ENCODE data around the gene CTIF.
"Not testable (repeated sequence)": the region's sequence is repeated elsewhere in the genome, so short reads cannot be mapped to it uniquely, and the experiment has no call there.

CTIF gene

DNA sequence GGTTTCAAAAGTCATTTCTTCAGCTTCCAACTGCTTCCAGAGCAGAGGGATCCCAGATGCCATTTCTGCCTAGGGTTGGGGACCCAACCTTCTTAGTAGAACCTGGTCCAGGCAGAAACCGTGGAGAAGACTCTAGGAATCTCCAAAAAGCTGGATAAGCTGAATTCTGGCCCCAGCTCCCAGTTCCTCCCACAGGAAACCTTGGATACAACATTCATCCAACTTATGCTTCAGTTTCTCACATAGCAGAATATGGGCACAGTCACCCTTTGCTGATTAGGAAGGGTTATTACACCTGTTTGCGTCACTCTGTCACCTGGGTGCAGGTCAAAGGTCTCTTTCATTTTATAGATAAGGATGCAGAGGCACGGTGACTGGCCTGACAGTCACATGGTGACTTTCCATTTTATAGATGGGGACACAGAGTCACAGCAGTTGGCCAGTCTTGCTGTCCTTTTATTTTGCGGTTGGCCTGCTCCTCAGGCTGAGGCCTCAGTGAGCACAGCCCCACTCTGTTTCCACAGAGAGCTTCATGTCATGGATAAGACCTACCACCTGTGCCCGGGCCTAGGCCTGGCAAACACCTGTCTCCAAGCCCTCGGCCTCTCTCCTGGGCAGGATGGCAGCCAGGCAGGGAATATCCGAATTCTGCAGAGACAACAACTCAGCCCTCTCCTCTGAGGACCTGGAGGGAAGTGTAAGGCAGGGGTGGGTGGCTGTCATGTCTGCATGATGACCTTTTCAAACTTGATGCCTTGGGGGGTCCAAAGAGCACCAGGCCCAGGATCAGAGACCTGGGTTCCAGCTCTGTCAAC lies 263.1 kb downstream of the CTIF start:
- DNase-seq (ENCODE audit: low read depth in 2 of 2), result no peak

DNA sequence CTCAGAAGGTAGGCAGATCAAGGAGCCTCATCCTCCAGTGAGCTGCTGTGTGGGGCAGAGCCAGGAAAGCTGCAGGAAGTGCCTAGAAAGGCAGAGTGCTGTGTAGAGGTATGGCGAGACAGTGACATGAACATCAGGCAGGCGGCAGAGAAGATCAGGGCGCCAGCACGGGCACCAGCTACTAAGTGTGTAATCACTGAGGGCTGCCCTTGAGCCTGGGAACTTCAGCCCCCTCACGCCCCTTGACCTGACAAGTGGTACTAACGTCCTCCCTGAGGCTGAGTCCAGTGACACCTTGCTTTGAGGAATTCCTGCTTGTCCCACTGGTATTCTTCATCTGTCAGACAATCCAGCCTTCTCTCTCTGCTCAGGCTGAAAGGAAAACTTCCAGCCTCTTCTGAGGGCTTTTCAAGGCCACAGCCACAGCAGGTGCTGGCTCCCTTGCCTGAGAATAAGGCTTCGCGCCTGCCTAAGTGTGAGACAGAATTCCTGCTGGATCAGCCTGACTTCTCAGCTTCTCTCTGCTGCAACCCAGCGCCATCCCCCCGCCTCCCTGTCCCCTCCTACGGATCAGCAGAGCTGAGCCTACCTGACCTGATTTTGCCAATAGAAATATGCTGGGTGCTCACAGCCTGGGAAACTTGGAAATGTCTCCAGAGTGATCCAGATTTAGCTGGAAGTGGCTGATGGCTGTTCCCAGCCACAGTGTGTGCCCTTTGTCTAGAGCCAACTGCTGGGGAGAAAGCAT lies 263.9 kb downstream of the CTIF start:
- no peak for DNase-seq (ENCODE audit: low read depth in 2 of 2)

DNA sequence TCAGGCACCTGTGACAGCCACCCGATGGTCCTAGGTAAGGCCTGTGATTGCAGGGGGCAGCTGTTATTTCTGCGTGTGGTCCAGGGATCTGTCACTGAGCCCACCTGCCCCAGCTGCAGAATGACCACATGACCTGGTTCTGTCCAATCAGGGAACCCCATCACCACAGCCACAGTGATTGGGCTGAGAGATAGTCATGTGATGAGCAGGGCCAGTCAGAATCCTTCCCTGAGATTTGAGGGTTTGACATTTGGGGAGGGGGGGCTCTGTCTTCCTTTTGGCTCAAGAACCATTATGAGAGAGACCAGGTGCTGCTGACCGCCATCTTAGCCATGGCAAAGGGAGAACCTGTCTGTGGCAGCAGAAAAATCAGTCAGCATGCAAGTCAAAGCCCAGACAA lies 264.7 kb downstream of the CTIF start:
- DNase-seq (ENCODE audit: low read depth in 2 of 2), result no peak

DNA sequence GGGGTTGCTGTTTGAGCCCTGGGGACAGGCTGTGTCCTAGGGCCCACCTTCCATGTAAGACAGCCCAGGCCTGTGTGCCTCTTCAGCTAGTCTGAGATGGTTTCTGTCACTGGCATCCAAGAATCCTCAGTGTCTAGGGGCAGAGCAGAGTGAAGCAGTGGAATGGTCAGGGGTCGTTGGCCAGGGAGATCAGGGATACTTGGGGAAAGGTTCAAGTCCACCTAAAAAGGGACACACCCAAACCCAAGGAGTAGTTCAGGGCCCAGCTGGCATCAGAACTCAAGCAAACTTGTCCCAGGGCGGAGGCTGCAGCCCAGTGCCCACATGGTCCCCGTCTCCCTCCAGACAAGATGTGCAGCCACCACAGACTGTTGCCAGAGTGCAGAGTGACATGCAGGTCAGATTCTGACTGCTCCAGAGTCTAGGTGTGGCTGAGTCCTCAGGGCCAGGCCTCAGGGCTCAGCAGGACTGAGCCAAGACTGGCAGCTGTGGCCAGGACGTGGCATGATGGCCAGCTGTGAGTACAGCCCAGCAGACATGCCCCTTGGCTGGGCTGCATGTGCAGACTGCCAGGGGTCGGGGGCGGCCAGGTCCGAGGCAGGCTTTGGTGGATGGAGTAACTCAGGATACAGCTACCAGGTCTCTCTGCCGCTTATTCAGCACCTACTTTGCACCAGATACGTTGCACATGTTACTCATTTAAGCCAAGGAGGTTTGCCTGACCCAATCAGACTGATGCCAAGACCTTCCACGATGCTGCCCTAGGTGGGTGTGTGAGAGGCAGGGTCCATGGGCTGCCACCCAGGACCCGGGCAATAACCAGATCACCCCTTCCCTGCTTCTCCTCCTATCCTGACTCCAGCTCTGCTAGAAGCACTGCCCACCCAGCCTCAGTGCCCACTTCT lies 265.4 kb downstream of the CTIF start:
- no peak for DNase-seq (ENCODE audit: low read depth in 2 of 2)

DNA sequence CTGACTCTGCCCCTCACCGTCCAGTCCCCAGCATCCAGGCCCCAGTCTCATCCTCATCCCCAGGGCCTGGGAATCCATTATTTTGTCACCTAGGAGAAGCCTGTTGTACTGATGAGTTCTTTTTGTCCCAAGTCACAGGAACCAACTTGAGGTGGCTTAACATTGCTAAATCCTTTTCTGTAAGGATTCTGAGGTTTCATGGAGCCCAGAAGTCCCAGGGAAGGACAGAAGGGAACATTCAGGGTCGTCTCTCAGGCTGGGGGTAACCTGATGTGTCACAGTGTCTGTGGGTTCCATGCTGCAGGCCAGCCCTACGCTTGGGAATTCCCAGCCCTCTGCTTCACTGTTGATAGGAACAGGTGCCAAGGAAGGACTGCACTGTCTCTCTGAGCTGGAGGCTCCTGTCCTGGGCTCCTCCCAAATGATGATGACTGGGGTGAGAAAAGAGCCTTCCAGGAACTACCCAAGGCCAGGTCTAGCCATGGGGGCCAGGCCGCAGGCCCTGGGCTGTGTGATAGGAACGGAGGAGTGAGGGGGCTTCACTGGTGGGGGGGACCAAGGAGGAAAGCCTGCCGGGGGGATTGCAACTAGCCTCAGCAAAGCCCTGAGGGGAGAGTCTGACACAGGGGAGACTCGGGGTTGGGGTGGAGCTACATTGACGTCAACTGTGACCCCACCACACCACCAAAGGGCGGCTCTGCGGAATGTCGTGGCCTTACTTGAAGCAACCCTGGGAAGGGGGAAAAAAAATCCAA lies 266.2 kb downstream of the CTIF start:
- DNase-seq (ENCODE audit: low read depth in 2 of 2), result no peak

DNA sequence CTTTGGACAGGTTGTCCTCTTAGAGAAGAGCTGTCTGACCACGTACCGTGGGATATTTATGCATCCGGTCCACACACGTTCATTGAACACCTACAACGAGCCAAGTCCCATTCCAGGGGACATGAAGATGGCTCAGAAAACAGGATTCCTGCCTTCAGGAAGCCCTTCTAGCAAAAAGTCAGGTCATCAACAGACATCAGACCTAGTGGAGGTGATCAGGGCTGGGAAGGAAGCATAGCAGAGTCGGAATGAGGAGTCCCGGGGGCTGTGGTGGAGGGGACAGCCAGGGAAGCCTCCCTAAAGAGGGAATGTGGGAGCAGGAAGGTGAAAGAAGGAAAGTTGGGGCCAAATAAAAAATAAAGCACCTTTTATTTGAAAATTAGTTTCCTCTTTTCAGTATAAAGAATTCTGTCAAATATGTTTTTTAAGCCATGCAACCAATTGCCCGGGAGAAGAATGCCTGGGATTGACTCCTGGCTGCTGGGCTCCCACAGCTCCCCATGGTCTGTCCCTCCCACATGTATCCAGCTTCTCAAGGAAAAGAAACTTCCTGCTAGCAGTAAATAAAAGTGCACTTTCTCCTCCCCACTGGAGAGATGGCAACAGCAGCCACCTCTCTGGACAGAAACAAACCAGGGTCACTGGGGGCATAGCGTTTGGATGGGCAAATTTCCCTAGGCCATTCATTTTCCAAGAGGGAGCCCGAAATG lies 267.1 kb downstream of the CTIF start:
- no peak for DNase-seq (ENCODE audit: low read depth in 2 of 2)

DNA sequence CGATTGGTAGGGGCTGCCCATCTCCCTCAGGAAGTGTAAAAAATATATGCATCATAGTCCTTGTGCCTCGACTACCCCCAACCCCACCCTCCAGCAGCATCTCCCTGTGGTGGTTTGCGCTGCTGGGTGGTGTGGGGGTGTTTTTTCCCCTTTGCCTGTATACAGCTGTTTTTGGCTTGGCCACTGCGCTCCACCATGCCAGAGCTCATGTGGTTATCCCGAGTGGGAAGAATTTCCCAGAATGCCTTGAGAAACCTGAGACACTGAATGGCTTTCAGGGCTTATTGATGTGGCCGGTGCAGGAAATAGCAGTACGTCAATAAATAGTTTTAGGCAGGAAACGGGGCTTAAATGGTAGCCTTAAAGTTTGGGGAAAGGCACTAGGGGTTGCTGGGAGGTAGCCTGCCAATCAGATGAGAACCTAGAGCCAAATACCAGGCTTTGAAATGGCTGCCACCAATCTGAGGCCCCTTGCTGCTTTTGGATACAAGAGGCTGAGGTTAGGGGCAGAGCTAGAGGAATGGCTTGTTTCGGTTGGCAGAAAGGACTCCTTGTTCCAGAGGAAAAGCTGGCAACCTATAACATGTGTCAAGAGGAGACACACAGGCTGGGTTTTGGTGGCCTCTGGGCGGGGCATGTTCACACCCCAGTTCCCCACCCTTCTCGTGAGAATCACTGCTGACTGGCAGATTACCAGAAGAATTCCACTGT lies 267.9 kb downstream of the CTIF start:
- DNase-seq (ENCODE audit: low read depth in 2 of 2), result no peak

DNA sequence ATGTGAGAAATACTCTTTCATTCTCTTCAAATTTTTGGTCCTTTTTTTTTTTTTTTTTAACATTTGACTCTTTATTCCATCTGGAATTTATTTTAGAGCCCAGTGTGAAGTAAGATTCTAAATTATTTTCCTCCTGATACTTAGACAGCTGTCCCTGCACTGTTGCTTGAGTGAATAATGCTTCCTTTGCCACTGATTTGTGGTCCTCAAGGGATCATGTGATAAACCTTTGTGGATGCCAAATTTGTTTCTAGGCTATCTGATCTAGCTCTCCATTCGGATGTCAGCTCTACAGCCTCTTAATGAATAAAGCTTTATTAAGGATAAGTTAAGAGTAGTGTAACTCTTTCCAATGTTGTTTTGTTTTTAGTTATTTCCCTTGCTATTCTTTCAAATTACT lies 269.6 kb downstream of the CTIF start:
- DNase-seq (ENCODE audit: low read depth in 2 of 2), result no peak

DNA sequence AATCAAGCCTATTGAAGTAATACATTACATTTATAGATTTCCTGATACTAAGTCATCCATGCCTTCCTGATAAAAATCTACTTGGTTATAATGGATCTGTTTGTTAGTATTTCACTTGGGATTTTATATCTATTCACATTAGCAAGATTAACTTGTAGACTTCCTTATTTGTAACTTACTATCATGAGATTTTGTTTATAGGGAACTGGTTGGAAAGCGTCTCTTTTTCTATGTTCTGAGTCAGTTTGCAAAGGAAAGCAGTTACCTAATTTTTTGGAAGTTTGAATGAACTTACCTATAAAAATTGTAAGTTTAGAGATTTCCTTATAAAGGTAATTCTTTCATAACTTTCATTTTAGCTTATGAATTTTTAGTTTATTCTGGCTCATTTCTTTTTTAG lies 270.5 kb downstream of the CTIF start:
- no peak for DNase-seq (ENCODE audit: low read depth in 2 of 2)

DNA sequence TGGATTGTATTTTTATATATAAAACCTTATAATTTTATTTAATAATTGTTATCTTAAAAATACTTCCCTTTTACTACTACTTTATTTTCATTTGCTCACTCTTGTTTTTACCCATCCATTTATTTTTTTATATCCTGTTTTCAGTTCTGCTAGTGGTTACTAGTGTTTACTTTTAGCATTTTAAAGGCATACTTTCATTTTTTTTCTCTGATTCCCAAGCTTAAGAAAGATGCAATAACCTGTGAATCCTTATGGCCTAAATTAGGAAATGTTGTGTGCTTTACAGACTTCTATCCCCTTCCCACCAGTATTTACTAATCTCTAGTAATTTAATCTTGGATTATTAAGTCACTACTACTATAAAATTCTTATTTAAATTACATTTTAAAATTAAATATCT lies 272.0 kb downstream of the CTIF start:
- DNase-seq (ENCODE audit: low read depth in 2 of 2), result no peak

DNA sequence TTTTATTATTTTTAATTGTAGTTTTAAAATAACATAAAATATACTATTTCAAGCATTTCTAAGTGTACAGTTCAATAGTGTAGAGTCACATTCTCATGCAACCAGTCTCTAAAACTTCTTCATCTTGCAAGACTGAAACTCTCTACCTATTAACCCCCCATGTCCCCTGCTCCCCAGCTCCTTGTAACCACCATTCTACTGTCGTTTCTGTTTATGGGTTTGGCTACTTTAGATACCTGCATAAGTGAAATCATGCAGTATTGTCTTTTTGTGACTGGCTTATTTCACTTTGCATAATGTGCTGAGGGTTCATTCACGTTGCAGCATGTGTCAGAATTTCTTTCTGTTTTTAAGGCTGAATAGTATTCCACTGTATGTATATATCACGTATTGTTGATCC lies 272.6 kb downstream of the CTIF start:
- no peak for DNase-seq (ENCODE audit: low read depth in 2 of 2)

DNA sequence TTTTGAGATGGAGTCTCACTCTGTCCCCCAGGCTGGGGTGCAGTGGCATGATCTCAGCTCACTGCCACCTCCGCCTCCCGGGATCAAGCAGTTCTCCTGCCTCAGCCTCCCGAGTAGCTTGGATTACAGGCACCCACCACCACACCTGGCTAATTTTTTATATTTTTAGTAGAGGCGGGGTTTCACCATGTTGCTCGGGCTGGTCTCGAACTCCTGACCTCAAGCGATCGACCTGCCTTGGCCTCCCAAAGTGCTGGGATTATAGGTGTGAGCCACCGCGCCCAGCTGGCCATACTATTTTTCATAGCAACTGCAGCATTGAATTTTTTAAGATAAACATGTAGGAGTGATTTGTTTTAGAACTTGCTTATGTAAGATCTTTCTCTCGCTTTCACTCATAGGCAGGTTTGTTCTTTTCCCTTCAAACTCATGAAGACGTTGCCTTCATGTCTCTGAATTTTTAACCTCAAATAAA lies 273.2 kb downstream of the CTIF start:
- DNase-seq (ENCODE audit: low read depth in 2 of 2), result not testable (repeated sequence)

DNA sequence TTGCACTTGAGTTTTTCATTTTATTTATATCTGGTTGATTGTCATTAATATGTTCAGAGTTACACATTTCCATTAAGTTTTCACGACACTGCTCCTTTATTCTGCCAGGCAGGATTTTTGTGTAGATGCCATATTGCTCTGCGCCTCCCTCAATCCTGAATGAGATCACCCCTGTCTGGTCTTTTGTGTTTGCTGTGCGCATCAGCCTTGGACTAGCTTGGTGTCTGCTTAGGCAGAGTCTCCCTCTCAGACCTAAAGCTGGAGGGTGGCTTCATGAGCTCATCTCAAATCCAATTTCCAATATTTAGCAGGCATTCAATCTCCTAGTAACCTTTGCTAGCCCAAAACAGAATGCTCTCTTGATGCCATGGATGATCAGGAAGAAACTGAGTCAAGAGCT lies 274.5 kb downstream of the CTIF start:
- DNase-seq (ENCODE audit: low read depth in 2 of 2), result no peak

DNA sequence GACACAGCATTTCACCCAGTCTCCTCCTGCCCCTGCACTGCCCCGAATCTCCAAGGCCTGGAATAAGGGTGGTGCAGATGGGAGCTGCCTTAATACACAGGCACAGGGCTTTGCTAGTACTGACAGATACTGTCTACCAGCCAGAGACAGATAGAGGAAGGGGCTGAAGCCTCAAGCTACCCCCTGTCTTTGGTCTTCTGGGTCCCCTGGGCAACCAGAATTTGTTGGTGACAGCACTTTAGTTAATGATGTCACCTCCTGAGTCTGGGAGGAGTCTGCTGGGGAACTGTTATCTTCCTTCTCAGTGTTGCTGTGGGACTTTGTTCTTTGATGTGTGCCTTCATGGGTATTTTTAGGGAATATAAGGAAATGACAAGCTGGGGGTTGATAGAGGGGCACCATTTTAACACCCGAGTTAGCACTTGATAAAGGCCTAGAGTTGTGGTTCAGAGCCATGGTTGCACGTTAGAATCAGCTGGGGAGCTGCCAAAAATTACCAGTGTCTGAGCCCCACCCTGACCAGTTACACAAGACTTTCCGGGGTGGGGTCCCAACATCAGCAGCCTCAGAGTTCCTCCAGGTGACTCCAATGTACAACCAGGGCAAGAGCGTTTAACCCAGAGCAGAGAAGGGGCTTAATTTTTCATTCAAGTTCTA lies 275.1 kb downstream of the CTIF start:
- DNase-seq (ENCODE audit: low read depth in 2 of 2), result no peak

DNA sequence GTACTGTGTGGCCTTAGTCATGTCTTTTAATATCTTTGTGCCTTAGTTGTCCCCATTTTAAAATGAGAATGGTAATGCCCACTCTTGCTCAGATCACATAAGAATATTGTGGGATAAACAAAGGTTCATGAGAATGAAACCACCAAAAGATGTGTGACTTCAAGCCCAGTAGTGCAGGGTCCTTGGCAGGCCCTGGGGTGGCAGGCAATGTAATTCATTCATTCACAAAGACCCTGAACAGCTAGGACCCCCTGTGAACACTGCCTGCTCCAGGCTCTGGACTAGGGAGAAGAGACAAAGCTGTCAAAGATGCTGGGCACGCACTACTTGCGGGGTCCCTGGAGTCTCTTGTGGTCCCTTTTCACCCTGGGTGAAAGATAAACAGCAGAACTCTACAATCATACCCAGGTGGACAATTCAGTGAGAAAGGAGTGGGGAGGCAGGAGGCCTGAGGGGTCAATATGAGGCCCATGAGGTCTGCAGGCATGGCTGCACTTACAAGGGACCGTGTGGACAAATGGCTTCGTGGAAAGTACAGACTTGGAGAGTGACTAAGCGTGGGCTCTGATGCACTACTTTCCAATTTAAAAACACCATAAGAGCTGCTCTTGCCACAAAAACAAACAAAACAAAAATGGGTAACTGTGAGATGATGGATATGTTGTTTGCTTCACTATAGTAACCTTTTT lies 275.8 kb downstream of the CTIF start:
- no peak for DNase-seq (ENCODE audit: low read depth in 2 of 2)

DNA sequence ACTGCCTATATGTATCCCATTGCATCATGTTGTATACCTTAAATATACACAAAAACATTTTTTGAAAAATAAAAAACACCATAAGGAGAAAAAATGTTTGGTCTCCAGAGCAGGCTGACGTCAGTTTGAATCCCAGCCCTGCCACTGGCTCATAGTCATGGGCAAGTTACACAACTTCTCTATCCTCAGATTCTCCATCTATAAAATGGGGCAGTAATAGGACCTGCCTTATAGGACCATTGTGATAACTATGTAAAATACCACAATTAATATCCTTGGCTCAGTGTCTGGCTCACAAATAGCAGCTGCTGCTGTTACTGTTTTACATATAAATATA lies 276.3 kb downstream of the CTIF start:
- DNase-seq (ENCODE audit: low read depth in 2 of 2), result no peak

DNA sequence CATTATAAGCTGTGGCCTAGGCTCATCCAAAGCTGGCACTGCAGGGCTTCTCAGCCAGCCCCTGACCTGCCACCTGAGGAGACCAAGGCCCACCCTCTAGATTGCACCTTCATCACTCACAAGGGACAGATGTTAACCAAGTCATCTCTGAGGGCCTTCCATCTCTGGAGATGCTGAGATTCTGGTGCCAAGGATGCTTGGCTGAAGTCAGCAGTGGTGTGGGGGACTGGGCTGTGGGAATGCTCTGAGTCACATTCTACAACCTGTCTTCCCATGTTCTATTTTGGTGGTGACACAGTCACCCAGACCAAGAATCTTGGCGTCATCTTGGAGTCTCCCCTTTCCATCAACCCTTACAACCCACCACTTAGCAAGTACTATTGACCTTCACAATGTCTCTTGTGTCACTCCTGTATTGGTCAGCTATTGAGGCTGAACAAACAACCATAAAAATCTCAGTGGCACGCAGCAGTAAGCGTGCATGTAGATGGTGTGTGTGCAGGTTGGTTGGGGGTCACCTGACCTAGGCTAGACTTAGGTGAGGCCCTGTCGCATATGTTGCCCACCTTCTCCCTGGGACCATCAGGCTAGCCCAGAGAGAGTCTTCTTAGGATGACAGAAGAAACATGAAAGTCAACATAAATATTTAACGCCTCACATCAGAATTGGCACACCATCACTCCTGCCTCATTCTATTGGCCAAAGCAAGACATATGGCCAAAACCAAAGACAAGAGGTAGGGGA lies 276.9 kb downstream of the CTIF start:
- no peak for DNase-seq (ENCODE audit: low read depth in 2 of 2)

DNA sequence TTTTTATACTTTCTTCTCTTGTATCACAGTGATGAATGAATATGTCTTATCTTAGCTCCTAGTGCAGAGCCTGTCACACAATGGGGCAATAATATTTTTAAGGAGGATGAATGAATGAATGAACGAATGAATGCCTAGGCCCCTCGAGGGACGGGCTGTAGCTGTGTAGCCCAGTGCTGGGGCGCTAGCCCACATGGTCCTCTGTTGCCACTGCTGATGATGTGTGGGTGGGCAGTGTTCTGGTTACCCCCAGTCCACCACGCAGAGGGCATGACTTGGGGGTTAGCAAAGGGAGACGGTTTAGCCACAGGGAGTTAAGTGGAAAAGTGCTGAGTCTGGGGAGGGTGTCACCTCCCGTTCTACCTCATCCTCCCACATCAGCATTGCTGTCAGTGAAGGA lies 277.7 kb downstream of the CTIF start:
- no peak for DNase-seq (ENCODE audit: low read depth in 2 of 2)
